GM13976 (cell line): Measurements from ENCODE around the gene SECISBP2L.
"Not testable (repeated sequence)": the region's sequence is repeated elsewhere in the genome, so short reads cannot be mapped to it uniquely, and the experiment has no call there.

Experiments used
- DNase-seq: peaks from one replicate; pipeline ENCODE4 v3.0.0; 2012; ENCODE audit warnings: low spot score
- CTCF ChIP-seq: IDR thresholded peaks from 2 replicates; pipeline ENCODE4 v1.5.1; 2012; ENCODE audit warnings: borderline replicate concordance, mild to moderate bottlenecking; ENCODE audit not compliant: insufficient read depth; ENCODE audit errors: extremely low read depth, missing control alignments, control extremely low read depth
- in situ Hi-C: fragments of 300-500 bp; cut with MboI; formaldehyde crosslinking; loops from one replicate; pipeline ENCODE4 v1.12.0; 2022; ENCODE audit warnings: low sequenced_read_pairs, mixed read lengths, inconsistent platforms; ENCODE audit not compliant: unreplicated experiment

The SECISBP2L gene

GRCh38 chr15:49084285-49084570 lies 38.0 kb upstream of the SECISBP2L start:
- in situ Hi-C loops, result loop anchor here (25.0 kb wide), 1 partner anchor 1053 kb away; no protein-coding TSS in a partner anchor
- TF ChIP-seq CTCF, result no peak
- no peak for DNase-seq

GRCh38 chr15:49083401-49084284 lies 37.4 kb upstream of the SECISBP2L start:
- in situ Hi-C loops, result loop anchor here (25.0 kb wide), 1 partner anchor 1054 kb away; no protein-coding TSS in a partner anchor
- TF ChIP-seq CTCF, result no peak
- DNase-seq, result no peak

- DNase-seq, result no peak
- in situ Hi-C loops, result loop anchor here (25.0 kb wide), 1 partner anchor 1054 kb away; no protein-coding TSS in a partner anchor
Measured at GRCh38 chr15:49082960-49083359, 36.7 kb upstream of the SECISBP2L start.

GRCh38 chr15:49079340-49080039 lies 33.2 kb upstream of the SECISBP2L start:
- DNase-seq, result no peak
- TF ChIP-seq CTCF, result no peak
- in situ Hi-C loops, result loop anchor here (25.0 kb wide), 1 partner anchor 1058 kb away; no protein-coding TSS in a partner anchor

More at GRCh38 chr15:49082960-49083359, 36.7 kb upstream of the SECISBP2L start:
- TF ChIP-seq CTCF, result no peak

DNA sequence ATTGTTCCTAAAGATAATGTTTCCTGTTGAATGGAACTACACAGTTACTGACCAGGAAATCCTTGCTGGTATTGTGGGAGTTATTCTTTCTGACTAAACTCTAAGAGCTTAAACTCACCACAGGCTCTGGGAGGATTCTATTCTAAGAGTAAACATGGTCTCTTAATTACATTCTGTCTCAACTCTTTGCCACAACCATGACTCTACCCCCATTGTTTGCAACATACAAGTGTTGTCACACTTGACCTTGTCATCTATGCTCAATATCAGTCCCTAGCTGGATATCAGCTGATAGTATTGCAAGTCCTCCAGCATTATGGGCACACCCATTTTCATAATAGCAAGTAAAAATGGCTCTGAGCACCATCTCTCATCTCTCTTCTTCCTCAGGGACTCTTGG lies 29.6 kb upstream of the SECISBP2L start:
- no peak for DNase-seq
- no peak for TF ChIP-seq CTCF
- in situ Hi-C loops, result loop anchor here (25.0 kb wide), 1 partner anchor 1061 kb away; no protein-coding TSS in a partner anchor

- in situ Hi-C loops, result loop anchor here (25.0 kb wide), 1 partner anchor 1063 kb away; no protein-coding TSS in a partner anchor
- not testable (repeated sequence) for DNase-seq
Measured at GRCh38 chr15:49074589-49075287, 28.5 kb upstream of the SECISBP2L start.
